GM12878 (cell line): ENCODE data around the gene HSF4. TPM values are rescaled to one million over a fixed set of nuclear protein-coding genes. Genes with fewer than 3 reads are reported as not detected.

Source experiments
- ATAC-seq: fragments of 200-7000 bp; cut with Tn5 transposase; 3 replicates; pipeline ENCODE4 v1.9.1; 2020; ENCODE audit warnings: mild to moderate bottlenecking, moderate library complexity
- BruUV-seq: library from RNA; stranded (reverse); fragments of 400-500 nt; replicated peaks from 2 replicates; lab custom pipeline; 2021; lab: Mats Ljungman, UMichigan
- CTCF ChIA-PET: fragments of 300-600 bp; sonication (Branson Sonifier 250); formaldehyde crosslinking; extraction: SDS; loops from one replicate; lab custom pipeline; 2021; ENCODE audit warnings: inconsistent platforms; lab: Yijun Ruan, JAX
- POLR2A ChIA-PET: fragments of 350-600 bp; formaldehyde crosslinking; extraction: SDS; loops from one replicate; lab custom pipeline; 2021; ENCODE audit warnings: inconsistent platforms; lab: Charles Lee
- RAD21 ChIA-PET: fragments of 300-600 bp; sonication (Branson Sonifier 250); formaldehyde crosslinking; loops from one replicate; lab custom pipeline; 2023; ENCODE audit warnings: antibody characterized with exemption; ENCODE audit not compliant: unreplicated experiment; lab: Charles Lee
- SMC1A ChIA-PET: fragments of 300-600 bp; sonication (Branson Sonifier 250); formaldehyde crosslinking; loops from one replicate; lab custom pipeline; 2023; ENCODE audit not compliant: unreplicated experiment, uncharacterized antibody; lab: Charles Lee
- DNase-seq: peaks from one replicate; pipeline ENCODE4 v3.0.0-alpha.2; 2011; ENCODE audit warnings: low read depth, low spot score
- FAIRE-seq: peaks from 3 replicates; lab custom pipeline; 2011; peaks lifted over from hg19 to GRCh38; lab: Jason Lieb, UNC
- H2AFZ ChIP-seq: 2 replicates; pipeline ENCODE4 v1.6.0; 2011; ENCODE audit warnings: low read depth, low read length, control low read depth; ENCODE audit not compliant: control insufficient read depth
- H3K27ac ChIP-seq: 2 replicates; pipeline ENCODE4 v1.5.1; 2011; ENCODE audit warnings: control low read depth; ENCODE audit not compliant: control insufficient read depth, insufficient read depth
- H3K27me3 ChIP-seq, 2 experiments: replicated peaks in 1 of 2; 2 replicates each; pipeline versions ENCODE4 v1.6.0 to v1.6.1; 2011; ENCODE audit warnings: low read length in 1 of 2; ENCODE audit not compliant: control insufficient read depth in 2 of 2, insufficient read depth in 2 of 2
- H3K36me3 ChIP-seq, 2 experiments: 2 replicates each; pipeline ENCODE4 v1.5.1; 2011; ENCODE audit warnings: low read length in 1 of 2; ENCODE audit not compliant: control insufficient read depth in 2 of 2, insufficient read depth in 2 of 2
- H3K4me1 ChIP-seq: 2 replicates; pipeline ENCODE4 v1.6.1; 2011; ENCODE audit warnings: mild to moderate bottlenecking, low read length, moderate library complexity, mixed read lengths; ENCODE audit not compliant: control insufficient read depth, insufficient read depth
- H3K4me2 ChIP-seq: 2 replicates; pipeline ENCODE4 v1.6.0; 2011; ENCODE audit warnings: control low read depth; ENCODE audit not compliant: control insufficient read depth, insufficient read depth
- H3K4me3 ChIP-seq: fragments of 200-600 bp; sonication (generic); 2 replicates; pipeline ENCODE4 v1.5.1; 2016
- H3K79me2 ChIP-seq: 2 replicates; pipeline ENCODE4 v1.6.0; 2011; ENCODE audit warnings: low read length; ENCODE audit not compliant: control insufficient read depth, insufficient read depth
- H3K9ac ChIP-seq: 2 replicates; pipeline ENCODE4 v1.8.0; 2011; ENCODE audit warnings: low read length, control low read depth, mixed read lengths; ENCODE audit not compliant: control insufficient read depth, insufficient read depth
- H3K9me3 ChIP-seq: replicated peaks from 3 replicates; pipeline ENCODE4 v1.5.1; 2011; ENCODE audit warnings: mild to moderate bottlenecking, low read length; ENCODE audit not compliant: control insufficient read depth, insufficient read depth
- H4K20me1 ChIP-seq: 2 replicates; pipeline ENCODE4 v1.6.0; 2011; ENCODE audit not compliant: control insufficient read depth, insufficient read depth
- CEBPZ ChIP-seq: fragments of 150-350 bp; IDR thresholded peaks from 2 replicates; pipeline ENCODE4 v1.6.1; 2016; ENCODE audit warnings: low read depth, low read length
- HDAC6 ChIP-seq: fragments of 200-600 bp; sonication (generic); IDR thresholded peaks from one replicate; pipeline ENCODE4 v1.8.0; 2017; ENCODE audit warnings: antibody characterized with exemption; ENCODE audit not compliant: unreplicated experiment
- JUND ChIP-seq: IDR thresholded peaks from 2 replicates; pipeline ENCODE4 v1.6.1; 2012; ENCODE audit warnings: low read depth, mild to moderate bottlenecking, low read length, improper control_type of control experiment, moderate library complexity
- NBN ChIP-seq: fragments of 450-650 bp; IDR thresholded peaks from 2 replicates; pipeline ENCODE4 v1.6.1; 2016
- NR2F1 ChIP-seq: fragments of 450-650 bp; conservative IDR thresholded peaks from 2 replicates; pipeline ENCODE4 v1.6.1; 2017; ENCODE audit warnings: mild to moderate bottlenecking
- ZNF217 ChIP-seq: fragments of 450-650 bp; IDR thresholded peaks from 2 replicates; pipeline ENCODE4 v1.6.1; 2017; ENCODE audit warnings: antibody characterized with exemption, mild to moderate bottlenecking
- WGBS: methylation state at CpG from one replicate; pipeline ENCODE4 v1.1.6; 2016; ENCODE audit warnings: low lambda C conversion rate; ENCODE audit not compliant: insufficient replicate concordance, insufficient coverage; ENCODE audit errors: missing lambda C conversion rate; 5-methylcytosine and 5-hydroxymethylcytosine counted together
- in situ Hi-C: fragments of 300-500 bp; cut with MboI; formaldehyde crosslinking; loops from 9 replicates; pipeline ENCODE4 v1.14.3; 2018; ENCODE audit warnings: mixed read lengths
- intact Hi-C: fragments of 100-400 bp; cut with micrococcal nuclease; formaldehyde crosslinking; loops from one replicate; pipeline ENCODE4 v1.14.2; 2022; ENCODE audit not compliant: unreplicated experiment
- polyA plus RNA-seq, 11 experiments: library from polyadenylated mRNA; depleted of rRNA in 4 of 11; unstranded in 6 of 11; stranded (reverse) in 5 of 11; fragments of >200 nt; fragmentation: Nextera tagmentation in 4 of 11; fragmentation: Illumina TruSeq in 1 of 11; extraction: Ambion mirVana in 4 of 11; extraction: Trizol in 1 of 11; gene quantifications; 1 replicate in 1 of 11; 2 replicates in 10 of 11; pipeline versions ENCODE4 v1.2.1 to v1.2.3, GENCODE V29; 2011 to 2016; ENCODE audit warnings: inconsistent platforms in 2 of 11, missing spikeins in 2 of 11, low read depth in 1 of 11
- total RNA-seq, 4 experiments: library from RNA; depleted of rRNA in 3 of 4; stranded (reverse); fragments of >200 nt in 3 of 4; fragmentation: Illumina TruSeq in 1 of 4; extraction: Trizol in 1 of 4; gene quantifications; 2 replicates each; pipeline versions ENCODE4 v1.2.1 to v1.2.3, GENCODE V29; 2013 to 2021
- TF ChIP-seq, protein P1 (sequence below): fragments of 150-350 bp; IDR thresholded peaks from 2 replicates; pipeline ENCODE4 v1.6.1; 2014; ENCODE audit warnings: mild to moderate bottlenecking, low read depth, low read length
- TF ChIP-seq, protein P2 (sequence below): fragments of 450-650 bp; conservative IDR thresholded peaks from 2 replicates; pipeline ENCODE4 v1.6.1; 2017; ENCODE audit warnings: mild to moderate bottlenecking, moderate library complexity

HSF4 gene
- total and polyA plus RNA-seq, 10 of the 15 experiments (the other 5 are each of a cell fraction or from before 2014, with no cell fraction given) = 0.31 to 9.9 (median 2.6) TPM; not detected in 1

DNA sequence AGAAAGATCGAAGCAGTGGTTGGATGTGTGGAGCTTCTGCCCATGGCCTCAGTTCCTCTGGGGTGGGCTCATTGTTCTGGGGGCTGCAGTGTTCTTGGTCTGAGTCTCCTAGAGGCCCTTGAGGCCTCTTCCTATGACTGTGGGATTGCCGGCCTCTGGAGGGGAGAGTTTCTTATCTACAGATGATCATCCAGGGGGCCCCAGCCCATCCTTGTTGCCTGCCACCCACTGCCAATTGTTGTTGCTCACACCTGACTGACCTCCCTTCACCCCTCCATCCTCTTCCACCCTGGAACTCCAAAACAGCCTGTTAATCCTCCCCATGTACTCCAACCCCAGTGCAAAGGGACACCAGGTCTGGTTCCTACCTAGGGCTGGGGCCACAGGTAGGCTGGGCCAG lies 19.6 kb upstream of the HSF4 start:
- no peaks in the 10 kb centered on the region for H3K27me3 ChIP-seq
- 67% methylated on average over 2 of the region's 2 CpGs for WGBS
- H3K4me2 ChIP-seq = no peak overlapping the region
- DNase-seq = no peak
- H3K9ac ChIP-seq = no peak overlapping the region
- ATAC-seq = no peak
- POLR2A ChIA-PET = no interaction called here
- intact Hi-C loops = no loop called here
- in situ Hi-C loops = no loop called here
- no peaks in the 10 kb centered on the region for H4K20me1 ChIP-seq
- H2AFZ ChIP-seq = no peak overlapping the region
- CTCF ChIA-PET = interaction anchor here (2.4 to 3.1 kb wide), 2 partner anchors 10 to 127 kb away, joined by 8 to 11 read pairs; no protein-coding TSS in a partner anchor
- SMC1A ChIA-PET = no interaction called here
- H3K27ac ChIP-seq = no peak overlapping the region
- no peak for FAIRE-seq
- peaks cover 31 to 40% of the 10 kb centered on the region in 2 experiments; a peak in 3 of 4 replicates for H3K36me3 ChIP-seq
- H3K4me3 ChIP-seq = no peak overlapping the region
- H3K79me2 ChIP-seq = no peaks in the 10 kb centered on the region
- no peaks in the 10 kb centered on the region for H3K9me3 ChIP-seq
- H3K4me1 ChIP-seq = no peaks in the 10 kb centered on the region
- BruUV-seq = no TSS peak
- RAD21 ChIA-PET = no interaction called here
- TF ChIP-seq, protein P1, sequence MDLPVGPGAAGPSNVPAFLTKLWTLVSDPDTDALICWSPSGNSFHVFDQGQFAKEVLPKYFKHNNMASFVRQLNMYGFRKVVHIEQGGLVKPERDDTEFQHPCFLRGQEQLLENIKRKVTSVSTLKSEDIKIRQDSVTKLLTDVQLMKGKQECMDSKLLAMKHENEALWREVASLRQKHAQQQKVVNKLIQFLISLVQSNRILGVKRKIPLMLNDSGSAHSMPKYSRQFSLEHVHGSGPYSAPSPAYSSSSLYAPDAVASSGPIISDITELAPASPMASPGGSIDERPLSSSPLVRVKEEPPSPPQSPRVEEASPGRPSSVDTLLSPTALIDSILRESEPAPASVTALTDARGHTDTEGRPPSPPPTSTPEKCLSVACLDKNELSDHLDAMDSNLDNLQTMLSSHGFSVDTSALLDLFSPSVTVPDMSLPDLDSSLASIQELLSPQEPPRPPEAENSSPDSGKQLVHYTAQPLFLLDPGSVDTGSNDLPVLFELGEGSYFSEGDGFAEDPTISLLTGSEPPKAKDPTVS = no peak
- TF ChIP-seq ZNF217 (no peak), CEBPZ (no peak), NR2F1 (no peak), JUND (no peak), HDAC6 (no peak), NBN (no peak)
- TF ChIP-seq, protein P2, sequence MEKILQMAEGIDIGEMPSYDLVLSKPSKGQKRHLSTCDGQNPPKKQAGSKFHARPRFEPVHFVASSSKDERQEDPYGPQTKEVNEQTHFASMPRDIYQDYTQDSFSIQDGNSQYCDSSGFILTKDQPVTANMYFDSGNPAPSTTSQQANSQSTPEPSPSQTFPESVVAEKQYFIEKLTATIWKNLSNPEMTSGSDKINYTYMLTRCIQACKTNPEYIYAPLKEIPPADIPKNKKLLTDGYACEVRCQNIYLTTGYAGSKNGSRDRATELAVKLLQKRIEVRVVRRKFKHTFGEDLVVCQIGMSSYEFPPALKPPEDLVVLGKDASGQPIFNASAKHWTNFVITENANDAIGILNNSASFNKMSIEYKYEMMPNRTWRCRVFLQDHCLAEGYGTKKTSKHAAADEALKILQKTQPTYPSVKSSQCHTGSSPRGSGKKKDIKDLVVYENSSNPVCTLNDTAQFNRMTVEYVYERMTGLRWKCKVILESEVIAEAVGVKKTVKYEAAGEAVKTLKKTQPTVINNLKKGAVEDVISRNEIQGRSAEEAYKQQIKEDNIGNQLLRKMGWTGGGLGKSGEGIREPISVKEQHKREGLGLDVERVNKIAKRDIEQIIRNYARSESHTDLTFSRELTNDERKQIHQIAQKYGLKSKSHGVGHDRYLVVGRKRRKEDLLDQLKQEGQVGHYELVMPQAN = no peak
